ENCODE results near the gene PIAS2. TPM values are rescaled to one million over a fixed set of nuclear protein-coding genes. Genes with fewer than 3 reads are reported as not detected.

The PIAS2 gene
- total and polyA plus RNA-seq, 2 experiments from 2014 or later = 30.3 to 54.2 TPM

- Mint-ChIP-seq H3K36me3 (ENCODE audit: low read depth) (no peaks in the 10 kb centered on the region; the same call in 2 of the 3 replicates), H3K4me3 (no peak overlapping the region), H3K27me3 (ENCODE audit: insufficient read depth, low read depth, poor library complexity) (no peaks in the 10 kb centered on the region), H3K27ac (no peak overlapping the region), H3K9me3 (no peaks in the 10 kb centered on the region), H3K4me1 (no peaks in the 10 kb centered on the region)
- Histone ChIP-seq H4K20me1 (replicated peaks; ENCODE audit: insufficient read depth) (no peaks in the 10 kb centered on the region; the same call in 1 of the 2 replicates), H3K4me2 (no peak overlapping the region), H3K27ac (ENCODE audit: low read depth) (no peak overlapping the region), H3K9me2 (ENCODE audit: insufficient read depth) (no peaks in the 10 kb centered on the region), H3K36me3 (ENCODE audit: insufficient read depth) (peaks cover 8% of the 10 kb centered on the region; the same call in 1 of the 2 replicates), H2AFZ (no peak overlapping the region), H3F3A (replicated peaks; ENCODE audit: low read depth) (no peaks in the 10 kb centered on the region), H3K27me3 (ENCODE audit: insufficient read depth) (no peaks in the 10 kb centered on the region), H3K4me3 (no peak overlapping the region), H3K4me1 (ENCODE audit: insufficient read depth) (no peaks in the 10 kb centered on the region), H3K79me2 (replicated peaks; ENCODE audit: insufficient read depth) (no peaks in the 10 kb centered on the region)
- no peak for DNase-seq (ENCODE audit: low spot score)
- no peak for TF ChIP-seq ZNF114 (CRISPR knock-in tag; IDR thresholded peaks at IDR 0.05)
- TF ChIP-seq EZH2phosphoT487 (IDR thresholded peaks at IDR 0.05; ENCODE audit: unreplicated experiment) = no peak
- no peak for TF ChIP-seq ZNF331 (CRISPR knock-in tag; IDR thresholded peaks at IDR 0.05; ENCODE audit: low read depth)
- TF ChIP-seq EZH2 (IDR thresholded peaks at IDR 0.05; ENCODE audit: low read depth, unreplicated experiment) = no peak
- TF ChIP-seq, protein P1, sequence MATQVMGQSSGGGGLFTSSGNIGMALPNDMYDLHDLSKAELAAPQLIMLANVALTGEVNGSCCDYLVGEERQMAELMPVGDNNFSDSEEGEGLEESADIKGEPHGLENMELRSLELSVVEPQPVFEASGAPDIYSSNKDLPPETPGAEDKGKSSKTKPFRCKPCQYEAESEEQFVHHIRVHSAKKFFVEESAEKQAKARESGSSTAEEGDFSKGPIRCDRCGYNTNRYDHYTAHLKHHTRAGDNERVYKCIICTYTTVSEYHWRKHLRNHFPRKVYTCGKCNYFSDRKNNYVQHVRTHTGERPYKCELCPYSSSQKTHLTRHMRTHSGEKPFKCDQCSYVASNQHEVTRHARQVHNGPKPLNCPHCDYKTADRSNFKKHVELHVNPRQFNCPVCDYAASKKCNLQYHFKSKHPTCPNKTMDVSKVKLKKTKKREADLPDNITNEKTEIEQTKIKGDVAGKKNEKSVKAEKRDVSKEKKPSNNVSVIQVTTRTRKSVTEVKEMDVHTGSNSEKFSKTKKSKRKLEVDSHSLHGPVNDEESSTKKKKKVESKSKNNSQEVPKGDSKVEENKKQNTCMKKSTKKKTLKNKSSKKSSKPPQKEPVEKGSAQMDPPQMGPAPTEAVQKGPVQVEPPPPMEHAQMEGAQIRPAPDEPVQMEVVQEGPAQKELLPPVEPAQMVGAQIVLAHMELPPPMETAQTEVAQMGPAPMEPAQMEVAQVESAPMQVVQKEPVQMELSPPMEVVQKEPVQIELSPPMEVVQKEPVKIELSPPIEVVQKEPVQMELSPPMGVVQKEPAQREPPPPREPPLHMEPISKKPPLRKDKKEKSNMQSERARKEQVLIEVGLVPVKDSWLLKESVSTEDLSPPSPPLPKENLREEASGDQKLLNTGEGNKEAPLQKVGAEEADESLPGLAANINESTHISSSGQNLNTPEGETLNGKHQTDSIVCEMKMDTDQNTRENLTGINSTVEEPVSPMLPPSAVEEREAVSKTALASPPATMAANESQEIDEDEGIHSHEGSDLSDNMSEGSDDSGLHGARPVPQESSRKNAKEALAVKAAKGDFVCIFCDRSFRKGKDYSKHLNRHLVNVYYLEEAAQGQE (IDR thresholded peaks at IDR 0.05; ENCODE audit: unreplicated experiment) = no peak
- no peak for TF ChIP-seq STAT1 (IDR thresholded peaks at IDR 0.05; ENCODE audit: unreplicated experiment)
- no peak for TF ChIP-seq NANOG (IDR thresholded peaks at IDR 0.05; ENCODE audit: borderline replicate concordance)
- TF ChIP-seq, protein P2, sequence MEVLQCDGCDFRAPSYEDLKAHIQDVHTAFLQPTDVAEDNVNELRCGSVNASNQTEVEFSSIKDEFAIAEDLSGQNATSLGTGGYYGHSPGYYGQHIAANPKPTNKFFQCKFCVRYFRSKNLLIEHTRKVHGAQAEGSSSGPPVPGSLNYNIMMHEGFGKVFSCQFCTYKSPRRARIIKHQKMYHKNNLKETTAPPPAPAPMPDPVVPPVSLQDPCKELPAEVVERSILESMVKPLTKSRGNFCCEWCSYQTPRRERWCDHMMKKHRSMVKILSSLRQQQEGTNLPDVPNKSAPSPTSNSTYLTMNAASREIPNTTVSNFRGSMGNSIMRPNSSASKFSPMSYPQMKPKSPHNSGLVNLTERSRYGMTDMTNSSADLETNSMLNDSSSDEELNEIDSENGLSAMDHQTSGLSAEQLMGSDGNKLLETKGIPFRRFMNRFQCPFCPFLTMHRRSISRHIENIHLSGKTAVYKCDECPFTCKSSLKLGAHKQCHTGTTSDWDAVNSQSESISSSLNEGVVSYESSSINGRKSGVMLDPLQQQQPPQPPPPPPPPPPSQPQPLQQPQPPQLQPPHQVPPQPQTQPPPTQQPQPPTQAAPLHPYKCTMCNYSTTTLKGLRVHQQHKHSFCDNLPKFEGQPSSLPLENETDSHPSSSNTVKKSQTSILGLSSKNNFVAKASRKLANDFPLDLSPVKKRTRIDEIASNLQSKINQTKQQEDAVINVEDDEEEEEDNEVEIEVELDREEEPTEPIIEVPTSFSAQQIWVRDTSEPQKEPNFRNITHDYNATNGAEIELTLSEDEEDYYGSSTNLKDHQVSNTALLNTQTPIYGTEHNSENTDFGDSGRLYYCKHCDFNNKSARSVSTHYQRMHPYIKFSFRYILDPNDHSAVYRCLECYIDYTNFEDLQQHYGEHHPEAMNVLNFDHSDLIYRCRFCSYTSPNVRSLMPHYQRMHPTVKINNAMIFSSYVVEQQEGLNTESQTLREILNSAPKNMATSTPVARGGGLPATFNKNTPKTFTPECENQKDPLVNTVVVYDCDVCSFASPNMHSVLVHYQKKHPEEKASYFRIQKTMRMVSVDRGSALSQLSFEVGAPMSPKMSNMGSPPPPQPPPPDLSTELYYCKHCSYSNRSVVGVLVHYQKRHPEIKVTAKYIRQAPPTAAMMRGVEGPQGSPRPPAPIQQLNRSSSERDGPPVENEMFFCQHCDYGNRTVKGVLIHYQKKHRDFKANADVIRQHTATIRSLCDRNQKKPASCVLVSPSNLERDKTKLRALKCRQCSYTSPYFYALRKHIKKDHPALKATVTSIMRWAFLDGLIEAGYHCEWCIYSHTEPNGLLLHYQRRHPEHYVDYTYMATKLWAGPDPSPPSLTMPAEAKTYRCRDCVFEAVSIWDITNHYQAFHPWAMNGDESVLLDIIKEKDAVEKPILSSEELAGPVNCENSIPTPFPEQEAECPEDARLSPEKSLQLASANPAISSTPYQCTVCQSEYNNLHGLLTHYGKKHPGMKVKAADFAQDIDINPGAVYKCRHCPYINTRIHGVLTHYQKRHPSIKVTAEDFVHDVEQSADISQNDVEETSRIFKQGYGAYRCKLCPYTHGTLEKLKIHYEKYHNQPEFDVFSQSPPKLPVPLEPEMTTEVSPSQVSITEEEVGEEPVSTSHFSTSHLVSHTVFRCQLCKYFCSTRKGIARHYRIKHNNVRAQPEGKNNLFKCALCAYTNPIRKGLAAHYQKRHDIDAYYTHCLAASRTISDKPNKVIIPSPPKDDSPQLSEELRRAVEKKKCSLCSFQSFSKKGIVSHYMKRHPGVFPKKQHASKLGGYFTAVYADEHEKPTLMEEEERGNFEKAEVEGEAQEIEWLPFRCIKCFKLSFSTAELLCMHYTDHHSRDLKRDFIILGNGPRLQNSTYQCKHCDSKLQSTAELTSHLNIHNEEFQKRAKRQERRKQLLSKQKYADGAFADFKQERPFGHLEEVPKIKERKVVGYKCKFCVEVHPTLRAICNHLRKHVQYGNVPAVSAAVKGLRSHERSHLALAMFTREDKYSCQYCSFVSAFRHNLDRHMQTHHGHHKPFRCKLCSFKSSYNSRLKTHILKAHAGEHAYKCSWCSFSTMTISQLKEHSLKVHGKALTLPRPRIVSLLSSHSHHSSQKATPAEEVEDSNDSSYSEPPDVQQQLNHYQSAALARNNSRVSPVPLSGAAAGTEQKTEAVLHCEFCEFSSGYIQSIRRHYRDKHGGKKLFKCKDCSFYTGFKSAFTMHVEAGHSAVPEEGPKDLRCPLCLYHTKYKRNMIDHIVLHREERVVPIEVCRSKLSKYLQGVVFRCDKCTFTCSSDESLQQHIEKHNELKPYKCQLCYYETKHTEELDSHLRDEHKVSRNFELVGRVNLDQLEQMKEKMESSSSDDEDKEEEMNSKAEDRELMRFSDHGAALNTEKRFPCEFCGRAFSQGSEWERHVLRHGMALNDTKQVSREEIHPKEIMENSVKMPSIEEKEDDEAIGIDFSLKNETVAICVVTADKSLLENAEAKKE (CRISPR knock-in tag; IDR thresholded peaks at IDR 0.05) = no peak
- no peak for TF ChIP-seq POLR2AphosphoS5 (IDR thresholded peaks at IDR 0.05; ENCODE audit: low read depth)
- no peak for TF ChIP-seq CREB1 (CRISPR knock-in tag; IDR thresholded peaks at IDR 0.05; ENCODE audit: low read depth)
- TF ChIP-seq, protein P3, sequence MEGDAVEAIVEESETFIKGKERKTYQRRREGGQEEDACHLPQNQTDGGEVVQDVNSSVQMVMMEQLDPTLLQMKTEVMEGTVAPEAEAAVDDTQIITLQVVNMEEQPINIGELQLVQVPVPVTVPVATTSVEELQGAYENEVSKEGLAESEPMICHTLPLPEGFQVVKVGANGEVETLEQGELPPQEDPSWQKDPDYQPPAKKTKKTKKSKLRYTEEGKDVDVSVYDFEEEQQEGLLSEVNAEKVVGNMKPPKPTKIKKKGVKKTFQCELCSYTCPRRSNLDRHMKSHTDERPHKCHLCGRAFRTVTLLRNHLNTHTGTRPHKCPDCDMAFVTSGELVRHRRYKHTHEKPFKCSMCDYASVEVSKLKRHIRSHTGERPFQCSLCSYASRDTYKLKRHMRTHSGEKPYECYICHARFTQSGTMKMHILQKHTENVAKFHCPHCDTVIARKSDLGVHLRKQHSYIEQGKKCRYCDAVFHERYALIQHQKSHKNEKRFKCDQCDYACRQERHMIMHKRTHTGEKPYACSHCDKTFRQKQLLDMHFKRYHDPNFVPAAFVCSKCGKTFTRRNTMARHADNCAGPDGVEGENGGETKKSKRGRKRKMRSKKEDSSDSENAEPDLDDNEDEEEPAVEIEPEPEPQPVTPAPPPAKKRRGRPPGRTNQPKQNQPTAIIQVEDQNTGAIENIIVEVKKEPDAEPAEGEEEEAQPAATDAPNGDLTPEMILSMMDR (conservative IDR thresholded peaks at IDR 0.05; ENCODE audit: low read depth in 2 of 2) = no peak
- TF ChIP-seq ETS1 (IDR thresholded peaks at IDR 0.05) = no peak
- TF ChIP-seq JUNB (IDR thresholded peaks at IDR 0.05; ENCODE audit: unreplicated experiment) = no peak
- ATAC-seq = no peak
These were observed 74.7 kb downstream of the PIAS2 start for GRCh38 chr18:46842583-46842982.
